Measurements from ENCODE around the gene SPRED1. TPM values are rescaled to one million over a fixed set of nuclear protein-coding genes. Genes with fewer than 3 reads are reported as not detected.

The SPRED1 gene
- total and polyA plus RNA-seq, 2 donors from 2014 or later: 4.6 to 36.2 TPM

DNA sequence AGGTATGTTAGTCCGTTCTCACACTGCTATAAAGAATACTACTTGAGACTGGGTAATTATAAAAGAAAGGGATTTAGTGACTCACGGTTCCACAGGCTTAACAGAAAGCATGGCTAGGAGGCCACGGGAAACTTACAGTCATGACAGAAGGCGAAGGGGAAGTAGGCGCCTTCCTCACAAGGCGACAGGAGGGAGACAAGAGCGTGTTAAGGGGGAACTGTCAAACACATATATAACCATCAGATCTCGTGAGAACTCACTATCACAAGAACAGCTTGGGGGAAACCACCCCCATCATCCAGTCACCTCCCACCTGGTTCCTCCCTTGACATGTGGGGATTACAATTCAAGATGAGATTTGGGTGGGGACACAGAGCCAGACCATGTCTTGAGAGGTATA, 30.4 kb downstream of the SPRED1 start:
- no peak overlapping the region for H3K4me3 ChIP-seq (ENCODE audit: low read length in 3 of 3)
- H3K9me3 ChIP-seq (ENCODE audit: control insufficient read depth in 2 of 3, insufficient read depth in 1 of 3, low read length in 3 of 3): no peaks in the 10 kb centered on the region
- DNase-seq (no peak), FAIRE-seq (no peak)
- peaks cover 0 to 3% (median 0%) of the 10 kb centered on the region in 3 donors for H3K4me1 ChIP-seq (ENCODE audit: control insufficient read depth in 2 of 3, insufficient read depth in 2 of 3, low read depth in 1 of 3, low read length in 3 of 3)
- intact Hi-C loops (cut with DNase I): no loop called here
- H3K9ac ChIP-seq (ENCODE audit: low read length in 3 of 3): no peak overlapping the region
- H3K27ac ChIP-seq (ENCODE audit: low read depth in 2 of 2, low read length in 2 of 2): no peak overlapping the region
- H3K27me3 ChIP-seq (ENCODE audit: control insufficient read depth, insufficient read depth, low read length): no peaks in the 10 kb centered on the region
- no peaks in the 10 kb centered on the region for H3K36me3 ChIP-seq (ENCODE audit: control insufficient read depth in 2 of 3, insufficient read depth in 3 of 3, low read length in 3 of 3)
- TF ChIP-seq, protein P1, sequence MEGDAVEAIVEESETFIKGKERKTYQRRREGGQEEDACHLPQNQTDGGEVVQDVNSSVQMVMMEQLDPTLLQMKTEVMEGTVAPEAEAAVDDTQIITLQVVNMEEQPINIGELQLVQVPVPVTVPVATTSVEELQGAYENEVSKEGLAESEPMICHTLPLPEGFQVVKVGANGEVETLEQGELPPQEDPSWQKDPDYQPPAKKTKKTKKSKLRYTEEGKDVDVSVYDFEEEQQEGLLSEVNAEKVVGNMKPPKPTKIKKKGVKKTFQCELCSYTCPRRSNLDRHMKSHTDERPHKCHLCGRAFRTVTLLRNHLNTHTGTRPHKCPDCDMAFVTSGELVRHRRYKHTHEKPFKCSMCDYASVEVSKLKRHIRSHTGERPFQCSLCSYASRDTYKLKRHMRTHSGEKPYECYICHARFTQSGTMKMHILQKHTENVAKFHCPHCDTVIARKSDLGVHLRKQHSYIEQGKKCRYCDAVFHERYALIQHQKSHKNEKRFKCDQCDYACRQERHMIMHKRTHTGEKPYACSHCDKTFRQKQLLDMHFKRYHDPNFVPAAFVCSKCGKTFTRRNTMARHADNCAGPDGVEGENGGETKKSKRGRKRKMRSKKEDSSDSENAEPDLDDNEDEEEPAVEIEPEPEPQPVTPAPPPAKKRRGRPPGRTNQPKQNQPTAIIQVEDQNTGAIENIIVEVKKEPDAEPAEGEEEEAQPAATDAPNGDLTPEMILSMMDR (IDR thresholded peaks at IDR 0.05; ENCODE audit: borderline replicate concordance, extremely low read depth, insufficient read depth): no peak

DNA sequence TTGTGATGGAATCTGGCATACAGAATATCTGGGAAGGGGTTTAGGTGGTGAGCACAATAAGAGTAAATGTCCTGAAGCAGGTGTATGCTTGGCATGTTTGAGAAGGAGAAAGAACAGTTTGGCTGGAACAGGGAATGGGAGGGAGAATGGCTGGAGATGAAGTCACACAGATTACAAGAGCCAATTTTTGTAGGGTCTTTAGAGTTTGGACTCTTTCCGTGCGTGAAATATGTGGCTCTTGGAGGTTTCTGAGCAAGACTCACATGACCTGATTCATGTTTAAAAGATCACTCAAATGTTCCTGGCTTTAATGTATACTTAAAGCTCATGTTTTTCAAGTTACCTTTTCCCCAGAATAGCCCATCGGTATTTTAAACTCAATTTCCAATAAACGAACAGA, 32.8 kb downstream of the SPRED1 start:
- intact Hi-C loops (cut with DNase I): no loop called here
- Histone ChIP-seq H3K27ac (ENCODE audit: low read depth in 2 of 2, low read length in 2 of 2) (no peak overlapping the region), H3K4me1 (ENCODE audit: control insufficient read depth in 2 of 3, insufficient read depth in 2 of 3, low read depth in 1 of 3, low read length in 3 of 3) (peaks cover 0 to 3% (median 0%) of the 10 kb centered on the region in 3 donors), H3K9me3 (ENCODE audit: control insufficient read depth in 2 of 3, insufficient read depth in 1 of 3, low read length in 3 of 3) (no peaks in the 10 kb centered on the region), H3K27me3 (ENCODE audit: control insufficient read depth, insufficient read depth, low read length) (no peaks in the 10 kb centered on the region), H3K4me3 (ENCODE audit: low read length in 3 of 3) (no peak overlapping the region), H3K36me3 (ENCODE audit: control insufficient read depth in 2 of 3, insufficient read depth in 3 of 3, low read length in 3 of 3) (no peaks in the 10 kb centered on the region), H3K9ac (ENCODE audit: low read length in 3 of 3) (no peak overlapping the region)
- DNase-seq (no peak), FAIRE-seq (no peak)
- TF ChIP-seq, protein P1 (IDR thresholded peaks at IDR 0.05; ENCODE audit: borderline replicate concordance, extremely low read depth, insufficient read depth): no peak

DNA sequence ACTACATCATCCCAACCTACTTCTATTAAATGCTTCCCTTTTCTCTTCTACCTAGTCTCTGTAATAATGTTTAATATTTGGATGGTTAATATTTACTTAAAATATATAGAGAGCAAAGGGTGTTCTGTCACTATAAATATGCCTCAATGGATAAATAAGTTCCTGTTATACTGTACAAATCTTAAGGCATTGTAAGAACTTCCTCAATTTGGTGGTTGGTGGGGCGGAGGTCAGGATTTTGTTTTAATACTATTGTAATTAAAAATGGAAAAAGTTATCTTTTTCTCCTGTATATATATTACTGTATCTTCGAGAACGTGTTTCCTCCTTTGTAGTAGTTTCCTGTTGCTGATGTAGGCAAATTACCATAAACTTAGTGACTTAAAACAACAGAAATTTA, 41.5 kb downstream of the SPRED1 start:
- intact Hi-C loops (cut with DNase I): no loop called here
- FAIRE-seq: no peak

More for the DNA sequence above, 41.5 kb downstream of the SPRED1 start:
- Histone ChIP-seq H3K36me3 (ENCODE audit: control insufficient read depth in 2 of 3, insufficient read depth in 3 of 3, low read length in 3 of 3) (no peaks in the 10 kb centered on the region), H3K4me3 (ENCODE audit: low read length in 3 of 3) (no peak overlapping the region), H3K27ac (ENCODE audit: low read depth in 2 of 2, low read length in 2 of 2) (no peak overlapping the region), H3K27me3 (ENCODE audit: control insufficient read depth, insufficient read depth, low read length) (no peaks in the 10 kb centered on the region), H3K4me1 (ENCODE audit: control insufficient read depth in 2 of 3, insufficient read depth in 2 of 3, low read depth in 1 of 3, low read length in 3 of 3) (no peaks in the 10 kb centered on the region), H3K9me3 (ENCODE audit: control insufficient read depth in 2 of 3, insufficient read depth in 1 of 3, low read length in 3 of 3) (no peaks in the 10 kb centered on the region), H3K9ac (ENCODE audit: low read length in 3 of 3) (no peak overlapping the region)
- TF ChIP-seq, protein P1 (IDR thresholded peaks at IDR 0.05; ENCODE audit: borderline replicate concordance, extremely low read depth, insufficient read depth): no peak
- DNase-seq: no peak

All from kidney (tissue), 14 donors.